Osteoblast (primary cell): ENCODE data around the gene VAC14. TPM values are rescaled to one million over a fixed set of nuclear protein-coding genes. Genes with fewer than 3 reads are reported as not detected.

Experiments used
- DNase-seq: peaks from one replicate; pipeline ENCODE4 v3.0.0; 2011; ENCODE audit warnings: low spot score, mixed read lengths; ENCODE audit not compliant: insufficient read length; ENCODE audit errors: missing footprints
- H2AFZ ChIP-seq: 2 replicates; pipeline ENCODE4 v1.6.0; 2011; ENCODE audit warnings: mild to moderate bottlenecking, low read length
- H3K27ac ChIP-seq: 2 replicates; pipeline ENCODE4 v1.5.1; 2011; ENCODE audit warnings: mild to moderate bottlenecking, low read depth, low read length, moderate library complexity
- H3K27me3 ChIP-seq: 2 replicates; pipeline ENCODE4 v1.6.0; 2012; ENCODE audit warnings: mild to moderate bottlenecking, control low read depth, inconsistent platforms, low read length, moderate library complexity; ENCODE audit not compliant: insufficient read depth
- H3K36me3 ChIP-seq: 2 replicates; pipeline ENCODE4 v1.5.1; 2011; ENCODE audit warnings: mild to moderate bottlenecking, low read length, control low read depth, moderate library complexity; ENCODE audit not compliant: insufficient read depth
- H3K4me1 ChIP-seq: 2 replicates; pipeline ENCODE4 v1.5.1; 2011; ENCODE audit warnings: mild to moderate bottlenecking, low read length, control low read depth, moderate library complexity; ENCODE audit not compliant: insufficient read depth
- H3K4me2 ChIP-seq: 2 replicates; pipeline ENCODE4 v1.6.0; 2011; ENCODE audit warnings: mild to moderate bottlenecking, low read length; ENCODE audit not compliant: insufficient read depth
- H3K4me3 ChIP-seq: fragments of 200-600 bp; sonication (generic); 3 replicates; pipeline ENCODE4 v1.5.1; 2012; ENCODE audit warnings: mild to moderate bottlenecking, low read length, inconsistent platforms; ENCODE audit not compliant: insufficient read depth
- H3K79me2 ChIP-seq: 2 replicates; pipeline ENCODE4 v1.6.0; 2012; ENCODE audit warnings: mild to moderate bottlenecking, low read length, control low read depth, inconsistent platforms; ENCODE audit not compliant: insufficient read depth
- H3K9me3 ChIP-seq: 2 replicates; pipeline ENCODE4 v1.5.1; 2011; ENCODE audit warnings: low read depth, low read length, control low read depth
- H4K20me1 ChIP-seq: 2 replicates; pipeline ENCODE4 v1.6.0; 2012; ENCODE audit warnings: mild to moderate bottlenecking, low read length, control low read depth; ENCODE audit not compliant: insufficient read depth
- total RNA-seq: library from RNA; depleted of rRNA; stranded (reverse); fragments of >200 nt; gene quantifications from 2 replicates; pipeline ENCODE4 v1.2.3, GENCODE V29; 2012
- TF ChIP-seq, protein P1 (sequence below): IDR thresholded peaks from 2 replicates; pipeline ENCODE4 v1.5.1; 2011; ENCODE audit warnings: mild to moderate bottlenecking, low read depth, low read length, moderate library complexity; ENCODE audit errors: extremely low read depth

VAC14 gene
- total RNA-seq, 1 donor, result 72.7 TPM

- Histone ChIP-seq H3K4me1 (peaks cover 41% of the 10 kb centered on the region), H3K27ac (peak overlapping the region; percentile 92), H3K9me3 (no peaks in the 10 kb centered on the region), H4K20me1 (no peaks in the 10 kb centered on the region), H2AFZ (no peak overlapping the region), H3K36me3 (peaks cover under 1% of the 10 kb centered on the region), H3K4me2 (no peak overlapping the region), H3K27me3 (no peaks in the 10 kb centered on the region), H3K79me2 (no peaks in the 10 kb centered on the region), H3K4me3 (no peak overlapping the region)
- TF ChIP-seq, protein P1, sequence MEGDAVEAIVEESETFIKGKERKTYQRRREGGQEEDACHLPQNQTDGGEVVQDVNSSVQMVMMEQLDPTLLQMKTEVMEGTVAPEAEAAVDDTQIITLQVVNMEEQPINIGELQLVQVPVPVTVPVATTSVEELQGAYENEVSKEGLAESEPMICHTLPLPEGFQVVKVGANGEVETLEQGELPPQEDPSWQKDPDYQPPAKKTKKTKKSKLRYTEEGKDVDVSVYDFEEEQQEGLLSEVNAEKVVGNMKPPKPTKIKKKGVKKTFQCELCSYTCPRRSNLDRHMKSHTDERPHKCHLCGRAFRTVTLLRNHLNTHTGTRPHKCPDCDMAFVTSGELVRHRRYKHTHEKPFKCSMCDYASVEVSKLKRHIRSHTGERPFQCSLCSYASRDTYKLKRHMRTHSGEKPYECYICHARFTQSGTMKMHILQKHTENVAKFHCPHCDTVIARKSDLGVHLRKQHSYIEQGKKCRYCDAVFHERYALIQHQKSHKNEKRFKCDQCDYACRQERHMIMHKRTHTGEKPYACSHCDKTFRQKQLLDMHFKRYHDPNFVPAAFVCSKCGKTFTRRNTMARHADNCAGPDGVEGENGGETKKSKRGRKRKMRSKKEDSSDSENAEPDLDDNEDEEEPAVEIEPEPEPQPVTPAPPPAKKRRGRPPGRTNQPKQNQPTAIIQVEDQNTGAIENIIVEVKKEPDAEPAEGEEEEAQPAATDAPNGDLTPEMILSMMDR, result no peak
- peak; percentile 99 for DNase-seq
These were observed 106.7 kb downstream of the VAC14 start for GRCh38 chr16:70694088-70694867.

- H3K4me2 ChIP-seq, result no peak overlapping the region
- no peaks in the 10 kb centered on the region for H3K36me3 ChIP-seq
- DNase-seq, result no peak
- no peaks in the 10 kb centered on the region for H3K79me2 ChIP-seq
- H3K4me1 ChIP-seq, result peaks cover 43% of the 10 kb centered on the region
- no peaks in the 10 kb centered on the region for H3K27me3 ChIP-seq
- H2AFZ ChIP-seq, result no peak overlapping the region
- no peaks in the 10 kb centered on the region for H4K20me1 ChIP-seq
- peak overlapping the region; percentile 92 for H3K27ac ChIP-seq
- TF ChIP-seq, protein P1, result no peak
- H3K4me3 ChIP-seq, result no peak overlapping the region
- no peaks in the 10 kb centered on the region for H3K9me3 ChIP-seq
These were observed 107.9 kb downstream of the VAC14 start for GRCh38 chr16:70692873-70693671.

- Histone ChIP-seq H3K9me3 (no peaks in the 10 kb centered on the region), H3K79me2 (no peaks in the 10 kb centered on the region), H4K20me1 (no peaks in the 10 kb centered on the region), H3K4me1 (peaks cover 42% of the 10 kb centered on the region), H2AFZ (no peak overlapping the region), H3K4me3 (no peak overlapping the region), H3K27me3 (no peaks in the 10 kb centered on the region), H3K4me2 (no peak overlapping the region), H3K36me3 (no peaks in the 10 kb centered on the region), H3K27ac (peak overlapping the region; percentile 92)
- no peak for DNase-seq
- TF ChIP-seq, protein P1, result no peak
These were observed 108.7 kb downstream of the VAC14 start for GRCh38 chr16:70692130-70692872.
